Pons (tissue), 1 donor: ENCODE results near the gene TNKS1BP1.
"Not testable (repeated sequence)": the region's sequence is repeated elsewhere in the genome, so short reads cannot be mapped to it uniquely, and the experiment has no call there.

Experiments
- DNase-seq: peaks from one replicate; pipeline ENCODE4 v3.0.0-alpha.2; 2016; ENCODE audit warnings: low spot score

The TNKS1BP1 gene

GRCh38 chr11:57294225-57295131, 30.3 kb downstream of the TNKS1BP1 start:
- DNase-seq = peak; percentile 35

- DNase-seq = no peak
Observed at GRCh38 chr11:57290288-57290687, 34.5 kb downstream of the TNKS1BP1 start.

- no peak for DNase-seq
Observed at GRCh38 chr11:57288771-57289579, 35.8 kb downstream of the TNKS1BP1 start.

GRCh38 chr11:57287884-57288283, 36.9 kb downstream of the TNKS1BP1 start:
- no peak for DNase-seq

GRCh38 chr11:57283231-57283990, 41.3 kb downstream of the TNKS1BP1 start:
- DNase-seq = no peak

- DNase-seq = not testable (repeated sequence)
Observed at GRCh38 chr11:57281546-57281945, 43.2 kb downstream of the TNKS1BP1 start.

- no peak for DNase-seq
Observed at GRCh38 chr11:57279116-57279515, 45.6 kb downstream of the TNKS1BP1 start.

GRCh38 chr11:57278721-57279095, 46.0 kb downstream of the TNKS1BP1 start:
- no peak for DNase-seq

- peak; percentile 65 for DNase-seq
Observed at GRCh38 chr11:57277845-57278720, 46.7 kb downstream of the TNKS1BP1 start.

- DNase-seq = no peak
Observed at GRCh38 chr11:57276971-57277675, 47.6 kb downstream of the TNKS1BP1 start.

- DNase-seq = no peak
Observed at GRCh38 chr11:57276169-57276970, 48.4 kb downstream of the TNKS1BP1 start.

- DNase-seq = no peak
Observed at GRCh38 chr11:57275582-57275981, 49.2 kb downstream of the TNKS1BP1 start.

- no peak for DNase-seq
Observed at GRCh38 chr11:57274904-57275498, 49.8 kb downstream of the TNKS1BP1 start.

GRCh38 chr11:57273448-57274058, 51.2 kb downstream of the TNKS1BP1 start:
- DNase-seq = no peak

- DNase-seq = no peak
Observed at GRCh38 chr11:57269571-57270021, 55.2 kb downstream of the TNKS1BP1 start.

- DNase-seq = no peak
Observed at GRCh38 chr11:57266157-57266556, 58.6 kb downstream of the TNKS1BP1 start.

- DNase-seq = no peak
Observed at GRCh38 chr11:57263351-57263750, 61.4 kb downstream of the TNKS1BP1 start.

GRCh38 chr11:57262157-57262556, 62.6 kb downstream of the TNKS1BP1 start:
- DNase-seq = no peak
